Mesenchymal stem cell (in vitro differentiated cells and primary cell): Measurements from ENCODE around the gene INPP5D.

Source experiments
- DNase-seq: peaks from one replicate; pipeline ENCODE4 v3.0.0-alpha.2; 2013
- H2AFZ ChIP-seq: one replicate; pipeline ENCODE4 v1.6.1; 2013; ENCODE audit warnings: low read depth, mild to moderate bottlenecking, control low read depth, inconsistent platforms, low read length, moderate library complexity
- H2AK5ac ChIP-seq: 2 replicates; pipeline ENCODE4 v1.6.1; 2013; ENCODE audit warnings: low read length, moderate library complexity, mild to moderate bottlenecking, inconsistent platforms; ENCODE audit not compliant: severe bottlenecking
- H2BK120ac ChIP-seq: one replicate; pipeline ENCODE4 v1.6.1; 2013; ENCODE audit warnings: low read depth, mild to moderate bottlenecking, inconsistent platforms, low read length, moderate library complexity
- H2BK12ac ChIP-seq, 2 experiments: one replicate each; pipeline ENCODE4 v1.6.1; 2013; ENCODE audit warnings: inconsistent platforms in 2 of 2, low read length in 2 of 2, mild to moderate bottlenecking in 2 of 2, moderate library complexity in 2 of 2, control low read depth in 1 of 2
- H2BK15ac ChIP-seq: one replicate; pipeline ENCODE4 v1.6.1; 2013; ENCODE audit warnings: mild to moderate bottlenecking, low read depth, inconsistent platforms; ENCODE audit not compliant: poor library complexity, severe bottlenecking
- H2BK5ac ChIP-seq: 2 replicates; pipeline ENCODE4 v1.6.1; 2013; ENCODE audit warnings: low read depth, mild to moderate bottlenecking, low read length, control low read depth, inconsistent platforms; ENCODE audit not compliant: poor library complexity, severe bottlenecking
- H3K14ac ChIP-seq, 2 experiments: one replicate each; pipeline ENCODE4 v1.6.1; 2013; ENCODE audit warnings: inconsistent platforms in 2 of 2, low read length in 2 of 2, control low read depth in 1 of 2, mild to moderate bottlenecking in 1 of 2, moderate library complexity in 1 of 2
- H3K18ac ChIP-seq, 2 experiments: one replicate each; pipeline ENCODE4 v1.6.1; 2013; ENCODE audit warnings: inconsistent platforms in 2 of 2, low read length in 2 of 2, control low read depth in 1 of 2, low read depth in 1 of 2, mild to moderate bottlenecking in 1 of 2
- H3K23ac ChIP-seq, 2 experiments: one replicate each; pipeline ENCODE4 v1.6.1; 2013; ENCODE audit warnings: inconsistent platforms in 2 of 2, low read length in 2 of 2, mild to moderate bottlenecking in 2 of 2, moderate library complexity in 2 of 2, control low read depth in 1 of 2
- H3K27ac ChIP-seq: 2 replicates; pipeline ENCODE4 v1.5.1; 2013; ENCODE audit warnings: mild to moderate bottlenecking, moderate library complexity, low read length, control low read depth, inconsistent platforms; ENCODE audit not compliant: poor library complexity, severe bottlenecking
- H3K27me3 ChIP-seq, 2 experiments: 2 replicates each; pipeline versions ENCODE4 v1.6.1 to v1.7.0; 2013; ENCODE audit warnings: low read length in 2 of 2, mild to moderate bottlenecking in 2 of 2, moderate library complexity in 2 of 2, control low read depth in 1 of 2, inconsistent platforms in 1 of 2; ENCODE audit not compliant: control insufficient read depth in 1 of 2, insufficient read depth in 1 of 2
- H3K36me3 ChIP-seq, 2 experiments: 2 replicates each; pipeline versions ENCODE4 v1.6.1 to v1.7.0; 2013; ENCODE audit warnings: low read length in 2 of 2, control low read depth in 1 of 2, inconsistent platforms in 1 of 2, low read depth in 1 of 2, mild to moderate bottlenecking in 1 of 2; ENCODE audit not compliant: insufficient read depth in 2 of 2, control insufficient read depth in 1 of 2
- H3K4ac ChIP-seq, 2 experiments: one replicate each; pipeline ENCODE4 v1.6.1; 2013; ENCODE audit warnings: inconsistent platforms in 2 of 2, low read length in 2 of 2, mild to moderate bottlenecking in 2 of 2, moderate library complexity in 2 of 2, control low read depth in 1 of 2, low read depth in 1 of 2
- H3K4me1 ChIP-seq: 2 replicates; pipeline ENCODE4 v1.6.1; 2013; ENCODE audit warnings: low read depth, low read length, control low read depth; ENCODE audit not compliant: control insufficient read depth, insufficient read depth
- H3K4me2 ChIP-seq: 2 replicates; pipeline ENCODE4 v1.6.1; 2013; ENCODE audit warnings: low read length, mild to moderate bottlenecking, inconsistent platforms; ENCODE audit not compliant: poor library complexity, severe bottlenecking
- H3K4me3 ChIP-seq, 2 experiments: 2 replicates each; pipeline versions ENCODE4 v1.5.1 to v1.7.0; 2013; ENCODE audit warnings: low read length in 2 of 2, mild to moderate bottlenecking in 2 of 2, control low read depth in 1 of 2, low read depth in 1 of 2; ENCODE audit not compliant: insufficient read depth in 1 of 2
- H3K79me1 ChIP-seq: replicated peaks from 2 replicates; pipeline ENCODE4 v1.6.1; 2013; ENCODE audit warnings: mild to moderate bottlenecking, control low read depth, low read length, inconsistent platforms; ENCODE audit not compliant: poor library complexity, severe bottlenecking
- H3K9ac ChIP-seq: 2 replicates; pipeline ENCODE4 v1.7.0; 2013; ENCODE audit warnings: mild to moderate bottlenecking, low read length, moderate library complexity
- H3K9me3 ChIP-seq: 2 replicates; pipeline ENCODE4 v1.7.0; 2013; ENCODE audit warnings: mild to moderate bottlenecking, low read length; ENCODE audit not compliant: control insufficient read depth
- H4K8ac ChIP-seq: one replicate; pipeline ENCODE4 v1.6.1; 2013; ENCODE audit warnings: inconsistent platforms, mild to moderate bottlenecking, low read length, moderate library complexity
- H4K91ac ChIP-seq: one replicate; pipeline ENCODE4 v1.6.1; 2013; ENCODE audit warnings: mild to moderate bottlenecking, low read length, inconsistent platforms
- WGBS: methylation state at CpG from one replicate; pipeline ENCODE4 v1.1.7; 2013; ENCODE audit warnings: mixed read lengths; 5-methylcytosine and 5-hydroxymethylcytosine counted together

Gene INPP5D

GRCh38 chr2:233022561-233022960, 37.6 kb upstream of the INPP5D start:
- Histone ChIP-seq H3K9ac (no peak overlapping the region), H3K36me3 (no peaks in the 10 kb centered on the region), H4K91ac (no peak overlapping the region), H3K4me1 (no peaks in the 10 kb centered on the region), H2BK120ac (no peak overlapping the region), H3K4ac (no peak overlapping the region), H3K27ac (no peak overlapping the region), H2AK5ac (no peak overlapping the region), H3K14ac (no peak overlapping the region), H2BK5ac (no peak overlapping the region), H3K27me3 (no peaks in the 10 kb centered on the region), H2BK15ac (no peak overlapping the region), H2AFZ (no peak overlapping the region), H3K79me1 (no peaks in the 10 kb centered on the region), H3K4me3 (no peak overlapping the region), H3K18ac (no peak overlapping the region), H2BK12ac (no peak overlapping the region), H3K9me3 (peaks cover 4% of the 10 kb centered on the region), H3K23ac (no peak overlapping the region), H3K4me2 (no peak overlapping the region), H4K8ac (no peak overlapping the region)
- no peak for DNase-seq
- WGBS = 80% methylated on average over 8 of the region's 8 CpGs

GRCh38 chr2:233023007-233023760, 37.0 kb upstream of the INPP5D start:
- Histone ChIP-seq H3K18ac (no peak overlapping the region), H3K14ac (no peak overlapping the region), H3K79me1 (no peaks in the 10 kb centered on the region), H3K36me3 (no peaks in the 10 kb centered on the region), H2BK120ac (no peak overlapping the region), H4K91ac (no peak overlapping the region), H2AFZ (no peak overlapping the region), H3K9me3 (peaks cover under 1% of the 10 kb centered on the region), H3K4me2 (no peak overlapping the region), H3K27ac (no peak overlapping the region), H3K9ac (no peak overlapping the region), H2BK15ac (no peak overlapping the region), H3K4me3 (no peak overlapping the region), H3K23ac (no peak overlapping the region), H2BK5ac (no peak overlapping the region), H3K4ac (no peak overlapping the region), H3K4me1 (no peaks in the 10 kb centered on the region), H3K27me3 (no peaks in the 10 kb centered on the region), H2AK5ac (no peak overlapping the region), H4K8ac (no peak overlapping the region), H2BK12ac (no peak overlapping the region)
- DNase-seq = no peak
- WGBS = 90% methylated on average over 15 of the region's 18 CpGs

GRCh38 chr2:233023761-233024410, 36.3 kb upstream of the INPP5D start:
- Histone ChIP-seq H3K4me3 (peak overlapping the region in 1 of 2 experiments; percentile 28), H4K8ac (no peak overlapping the region), H2AK5ac (no peak overlapping the region), H3K4ac (no peak overlapping the region), H2BK12ac (no peak overlapping the region), H3K14ac (no peak overlapping the region), H2BK5ac (no peak overlapping the region), H3K4me1 (no peaks in the 10 kb centered on the region), H3K27me3 (no peaks in the 10 kb centered on the region), H3K27ac (no peak overlapping the region), H2AFZ (no peak overlapping the region), H3K79me1 (no peaks in the 10 kb centered on the region), H3K36me3 (no peaks in the 10 kb centered on the region), H4K91ac (no peak overlapping the region), H2BK15ac (no peak overlapping the region), H3K9ac (no peak overlapping the region), H3K23ac (no peak overlapping the region), H3K9me3 (no peaks in the 10 kb centered on the region), H3K4me2 (no peak overlapping the region), H2BK120ac (peak overlapping the region; percentile 0), H3K18ac (no peak overlapping the region)
- WGBS = 87% methylated on average over 14 of the region's 14 CpGs
- DNase-seq = no peak

- H4K91ac ChIP-seq = no peak overlapping the region
- H3K4me1 ChIP-seq = no peaks in the 10 kb centered on the region
- no peak overlapping the region for H2BK120ac ChIP-seq
- H3K18ac ChIP-seq = no peak overlapping the region
- H3K9me3 ChIP-seq = no peaks in the 10 kb centered on the region
- H3K79me1 ChIP-seq = no peaks in the 10 kb centered on the region
- H3K23ac ChIP-seq = no peak overlapping the region
- 84% methylated on average over 7 of the region's 7 CpGs for WGBS
- H2AK5ac ChIP-seq = no peak overlapping the region
- no peaks in the 10 kb centered on the region for H3K27me3 ChIP-seq
- H3K4me2 ChIP-seq = no peak overlapping the region
- DNase-seq = no peak
- H2BK15ac ChIP-seq = no peak overlapping the region
- H3K36me3 ChIP-seq = no peaks in the 10 kb centered on the region
- no peak overlapping the region for H3K4me3 ChIP-seq
- H3K4ac ChIP-seq = no peak overlapping the region
- no peak overlapping the region for H3K14ac ChIP-seq
- no peak overlapping the region for H2BK12ac ChIP-seq
- H2BK5ac ChIP-seq = no peak overlapping the region
- no peak overlapping the region for H3K9ac ChIP-seq
- no peak overlapping the region for H4K8ac ChIP-seq
- H2AFZ ChIP-seq = no peak overlapping the region
- no peak overlapping the region for H3K27ac ChIP-seq
Measured at GRCh38 chr2:233025706-233026105, 34.4 kb upstream of the INPP5D start.
